OCI-M2 (cell line): ENCODE data around the gene KCND2.
A peak's percentile ranks its signal among the peaks of the same experiment; 100 is the strongest.

Experiments used
- DNase-seq: peaks from one replicate; lab custom pipeline; 2025; ENCODE audit not compliant: unreplicated experiment; lab: John Stamatoyannopoulos, UW

The KCND2 gene

GRCh38 chr7:120307991-120308545 is 35.1 kb downstream of the KCND2 start:
- no peak for DNase-seq

- no peak for DNase-seq
Observed at GRCh38 chr7:120311028-120311788, 38.2 kb downstream of the KCND2 start.

- DNase-seq: no peak
Observed at GRCh38 chr7:120320218-120320961, 47.4 kb downstream of the KCND2 start.

- no peak for DNase-seq
Observed at GRCh38 chr7:120327054-120327453, 54.1 kb downstream of the KCND2 start.

GRCh38 chr7:120332433-120332832 is 59.5 kb downstream of the KCND2 start:
- DNase-seq: no peak

- DNase-seq: no peak
Observed at GRCh38 chr7:120334475-120334874, 61.5 kb downstream of the KCND2 start.

- peak; percentile 29 for DNase-seq
Observed at GRCh38 chr7:120337308-120337907, 64.4 kb downstream of the KCND2 start.

GRCh38 chr7:120344276-120344675 is 71.3 kb downstream of the KCND2 start:
- DNase-seq: no peak

- DNase-seq: no peak
Observed at GRCh38 chr7:120353171-120353570, 80.2 kb downstream of the KCND2 start.

GRCh38 chr7:120360918-120361317 is 87.9 kb downstream of the KCND2 start:
- no peak for DNase-seq

- no peak for DNase-seq
Observed at GRCh38 chr7:120363414-120363813, 90.4 kb downstream of the KCND2 start.

GRCh38 chr7:120370954-120371353 is 98.0 kb downstream of the KCND2 start:
- DNase-seq: no peak

- no peak for DNase-seq
Observed at GRCh38 chr7:120373174-120373573, 100.2 kb downstream of the KCND2 start.

GRCh38 chr7:120394595-120394994 is 121.6 kb downstream of the KCND2 start:
- DNase-seq: no peak

GRCh38 chr7:120395526-120396019 is 122.6 kb downstream of the KCND2 start:
- no peak for DNase-seq

- DNase-seq: no peak
Observed at GRCh38 chr7:120398284-120399000, 125.5 kb downstream of the KCND2 start.

- no peak for DNase-seq
Observed at GRCh38 chr7:120400806-120401455, 128.0 kb downstream of the KCND2 start.

GRCh38 chr7:120402079-120402767 is 129.2 kb downstream of the KCND2 start:
- DNase-seq: no peak

- DNase-seq: no peak
Observed at GRCh38 chr7:120402801-120403200, 129.8 kb downstream of the KCND2 start.

GRCh38 chr7:120404042-120404441 is 131.1 kb downstream of the KCND2 start:
- DNase-seq: no peak
